Activated CD8-positive, alpha-beta memory T cell treated with anti-CD3 and anti-CD28 coated beads for 24 hours (primary cell): ENCODE measurements around the gene TUFM.
"Not testable (repeated sequence)": the region's sequence is repeated elsewhere in the genome, so short reads cannot be mapped to it uniquely, and the experiment has no call there.

ENCODE experiments used
- DNase-seq: peaks from one replicate; pipeline ENCODE4 v3.0.0-alpha.2; 2020

Gene TUFM

DNA sequence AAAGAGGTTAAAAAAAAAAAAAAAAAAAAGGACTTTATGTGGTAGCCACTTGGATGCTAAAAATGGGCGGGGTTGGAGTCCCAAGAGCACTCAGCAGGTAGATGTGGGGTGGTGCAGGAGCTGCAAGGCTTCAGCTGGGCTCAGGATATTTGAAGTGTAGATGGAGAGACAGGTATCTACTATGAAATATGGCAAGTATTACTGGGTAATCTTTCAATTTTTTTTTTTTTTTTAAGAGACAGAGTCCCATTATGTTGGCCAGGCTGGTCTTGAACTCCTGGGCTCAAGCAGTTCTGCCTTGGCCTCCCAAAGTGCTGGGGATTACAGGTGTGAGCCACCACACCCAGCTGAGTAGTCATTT, 7.6 kb downstream of the TUFM start:
- no peak for DNase-seq

DNA sequence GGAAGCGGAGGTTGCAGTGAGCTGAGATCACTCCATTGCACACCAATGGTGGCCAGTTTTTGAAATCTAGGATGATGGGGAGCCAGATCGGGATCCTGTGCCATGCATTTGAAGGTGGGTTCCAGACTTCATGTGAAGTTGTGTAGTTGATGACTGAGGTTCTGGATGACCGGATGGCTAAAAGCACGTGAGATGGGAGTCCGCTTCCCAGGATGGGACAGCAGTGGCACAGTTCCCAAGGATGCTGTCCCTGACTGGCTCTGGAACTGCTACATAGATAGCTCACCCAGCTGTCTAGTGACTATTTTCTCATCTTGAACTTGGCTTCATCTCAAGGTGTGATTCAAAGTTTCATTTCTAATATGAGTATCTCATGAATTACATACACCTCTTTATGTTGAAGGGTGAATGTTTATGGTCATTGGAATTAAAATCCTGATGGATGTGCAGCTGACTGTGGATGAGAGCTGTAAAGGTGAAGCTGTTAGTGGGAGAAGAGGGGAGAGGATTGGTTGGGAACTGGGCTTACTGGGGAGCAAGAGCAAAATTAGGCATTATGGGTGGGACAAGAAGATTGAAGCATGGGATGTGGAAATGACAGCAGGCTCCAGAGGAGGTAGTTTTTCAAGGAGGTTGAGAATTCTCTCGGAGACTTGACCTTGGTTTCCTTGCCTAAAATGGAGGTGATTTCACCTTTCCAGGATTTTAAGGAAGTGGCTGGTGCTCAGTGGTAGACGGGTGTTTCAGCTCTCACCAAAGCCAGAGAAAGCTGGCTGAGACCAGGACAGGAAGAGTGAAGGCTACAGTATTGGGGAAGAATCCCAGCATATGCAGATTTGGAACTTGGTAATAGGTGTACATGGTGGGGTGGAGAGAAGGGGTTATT, 8.2 kb downstream of the TUFM start:
- DNase-seq, result no peak

DNA sequence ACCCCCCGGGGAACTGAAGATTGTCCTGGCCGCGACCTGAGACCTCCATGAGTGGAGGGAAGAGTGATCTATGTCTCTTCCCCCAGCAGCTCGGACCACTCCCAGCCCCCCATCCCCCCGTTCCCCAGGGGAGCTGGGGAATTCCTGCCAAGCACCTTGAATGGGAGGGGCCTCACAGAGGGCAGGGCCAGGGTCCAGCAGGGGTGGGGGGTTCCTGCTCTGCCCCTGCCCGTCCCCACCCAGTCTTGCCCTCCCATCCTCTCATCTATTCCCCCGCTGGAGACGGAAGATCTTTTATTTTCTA, 9.4 kb downstream of the TUFM start:
- no peak for DNase-seq

DNA sequence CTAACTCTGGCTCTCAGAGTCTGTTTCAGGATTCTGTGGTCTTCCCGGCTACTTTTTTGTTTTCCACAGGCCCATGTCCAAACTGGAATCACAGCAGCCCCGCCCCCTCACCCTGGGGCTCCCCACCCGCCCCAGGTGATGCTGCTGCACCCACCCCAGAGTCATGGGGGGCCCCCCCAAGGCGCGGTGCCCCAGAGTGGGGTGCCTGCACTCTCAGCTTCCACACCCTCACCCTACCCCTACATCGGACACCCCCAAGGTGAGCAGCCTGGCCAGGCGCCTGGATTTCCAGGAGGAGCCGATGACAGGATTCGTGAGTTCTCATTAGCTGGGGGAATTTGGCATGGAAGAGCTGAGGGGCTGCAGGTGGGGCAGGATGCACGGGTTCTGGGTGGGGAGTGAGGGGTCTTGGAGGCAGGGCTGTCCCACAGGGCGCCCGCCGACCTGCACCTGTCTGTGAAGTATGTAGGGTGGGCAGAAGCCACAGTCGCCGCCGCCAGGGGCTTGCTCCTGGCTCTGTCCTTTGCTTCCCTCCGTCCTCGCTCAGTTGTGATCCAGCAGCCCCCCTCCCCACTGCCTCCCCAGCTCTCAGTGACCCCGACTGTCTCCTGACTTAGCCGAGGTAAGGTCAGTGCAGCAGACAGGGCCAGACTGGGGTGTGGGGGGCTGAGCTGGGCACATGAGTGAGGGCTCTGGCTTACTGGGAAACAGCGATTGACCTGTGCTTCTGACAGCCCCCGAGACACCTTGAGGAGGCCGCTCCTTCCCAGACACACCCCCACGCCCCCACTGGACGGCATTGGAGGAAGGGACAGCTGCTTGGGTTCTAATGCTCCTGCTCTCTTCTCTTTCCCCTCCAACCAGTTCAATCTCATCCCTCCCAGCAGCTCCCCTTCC, 10.0 kb downstream of the TUFM start:
- DNase-seq, result no peak

DNA sequence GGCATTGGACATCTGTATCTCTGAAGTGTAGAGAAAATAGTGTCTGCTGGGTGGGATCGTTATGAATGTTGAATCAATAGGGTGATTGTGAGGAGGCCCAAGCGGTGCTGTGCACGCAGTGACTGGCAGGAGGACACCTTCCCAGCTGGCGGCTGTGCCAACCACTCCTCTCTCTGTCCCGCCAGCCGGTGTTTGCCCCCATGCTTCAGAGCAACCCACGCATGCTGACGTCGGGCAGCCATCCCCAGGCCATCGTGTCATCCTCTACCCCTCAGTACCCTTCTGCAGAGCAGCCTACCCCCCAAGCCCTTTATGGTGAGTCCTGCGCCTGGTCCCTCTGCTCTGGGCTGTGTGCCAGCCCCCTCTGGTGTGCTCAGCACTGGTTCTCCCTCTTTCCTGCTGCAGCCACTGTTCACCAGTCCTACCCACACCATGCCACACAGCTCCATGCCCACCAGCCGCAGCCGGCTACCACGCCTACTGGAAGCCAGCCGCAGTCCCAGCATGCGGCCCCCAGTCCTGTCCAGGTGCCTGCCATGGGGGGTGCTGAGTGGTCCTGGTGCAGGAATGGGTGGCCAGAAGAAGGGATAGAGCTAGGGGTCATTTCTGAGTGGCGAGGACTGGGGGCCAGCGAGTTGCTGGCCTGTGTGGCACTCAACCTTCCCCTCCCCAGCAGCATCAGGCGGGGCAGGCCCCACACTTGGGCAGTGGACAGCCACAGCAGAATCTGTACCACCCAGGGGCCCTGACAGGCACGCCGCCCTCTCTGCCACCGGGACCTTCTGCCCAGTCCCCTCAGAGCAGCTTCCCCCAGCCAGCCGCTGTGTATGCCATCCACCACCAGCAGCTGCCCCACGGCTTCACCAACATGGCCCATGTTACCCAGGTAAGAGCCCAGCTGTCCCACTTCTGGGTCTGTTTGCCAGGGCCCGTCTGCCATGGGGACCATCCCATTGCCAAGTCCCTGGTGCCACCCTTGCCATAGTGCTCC, 11.0 kb downstream of the TUFM start:
- no peak for DNase-seq

DNA sequence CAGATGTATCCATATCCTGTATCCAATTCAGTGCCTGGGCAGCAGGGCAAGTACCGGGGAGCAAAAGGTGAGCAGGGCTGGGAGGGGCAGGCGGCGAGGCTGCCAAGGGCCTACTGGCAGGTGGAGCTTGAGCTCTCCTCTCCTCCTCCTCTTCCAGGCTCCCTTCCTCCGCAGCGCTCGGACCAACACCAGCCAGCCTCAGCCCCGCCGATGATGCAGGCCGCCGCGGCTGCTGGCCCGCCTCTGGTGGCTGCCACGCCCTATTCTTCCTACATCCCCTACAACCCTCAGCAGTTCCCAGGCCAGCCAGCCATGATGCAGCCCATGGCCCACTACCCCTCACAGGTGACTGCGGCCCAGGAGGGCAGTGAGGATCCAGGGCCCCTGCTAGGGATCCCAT, 11.8 kb downstream of the TUFM start:
- no peak for DNase-seq

DNA sequence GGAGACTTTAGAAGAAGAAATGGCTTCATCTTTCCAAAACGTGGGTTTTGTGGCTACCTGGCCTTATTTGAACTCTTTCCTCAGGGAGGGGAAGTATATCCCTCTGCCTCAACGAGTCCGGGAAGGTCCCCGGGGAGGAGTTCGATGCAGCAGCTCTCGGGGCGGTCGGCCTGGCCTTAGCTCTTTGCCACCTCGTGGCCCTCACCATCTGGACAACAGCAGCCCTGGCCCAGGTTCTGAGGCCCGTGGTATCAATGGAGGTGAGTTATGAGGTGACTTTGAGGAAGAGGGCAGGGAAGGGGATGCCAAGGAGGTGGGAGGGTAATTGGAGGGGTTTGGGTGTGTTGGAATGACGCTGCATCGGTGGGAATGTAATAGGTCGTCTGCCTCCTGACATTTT, 15.6 kb downstream of the TUFM start:
- no peak for DNase-seq

DNA sequence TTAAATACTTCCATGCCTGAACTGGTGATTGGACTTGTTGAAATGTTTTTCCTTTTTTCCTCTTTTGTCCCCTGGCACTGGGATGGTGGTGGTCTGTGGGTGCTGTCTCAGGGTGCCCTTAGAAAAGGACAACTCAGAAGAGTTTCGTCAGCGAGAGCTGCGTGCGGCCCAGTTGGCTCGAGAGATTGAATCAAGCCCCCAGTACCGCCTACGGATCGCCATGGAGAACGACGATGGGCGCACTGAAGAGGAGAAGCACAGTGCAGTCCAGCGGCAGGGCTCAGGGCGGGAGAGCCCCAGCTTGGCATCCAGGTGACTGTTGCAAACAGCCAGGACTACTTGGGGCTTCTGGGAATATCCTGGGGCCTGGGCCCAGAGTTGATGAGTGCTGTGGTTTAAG, 16.4 kb downstream of the TUFM start:
- no peak for DNase-seq

DNA sequence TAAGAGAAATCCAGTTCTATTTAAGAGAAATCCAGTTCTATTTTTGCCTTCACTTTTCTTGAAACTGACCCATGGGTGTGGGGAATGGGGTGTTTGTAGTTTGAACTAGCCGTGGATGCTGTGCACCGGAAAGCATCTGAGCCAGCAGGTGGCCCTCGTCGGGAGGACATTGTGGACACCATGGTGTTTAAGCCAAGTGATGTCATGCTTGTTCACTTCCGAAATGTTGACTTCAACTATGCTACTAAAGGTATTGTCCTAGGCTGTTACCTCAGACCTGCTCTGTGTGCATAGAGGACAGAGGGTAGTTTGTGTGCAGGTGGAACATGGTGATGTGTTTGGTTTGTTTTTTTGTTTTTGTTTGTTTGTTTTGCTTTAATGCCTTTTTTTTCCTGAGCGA, 20.0 kb downstream of the TUFM start:
- no peak for DNase-seq

DNA sequence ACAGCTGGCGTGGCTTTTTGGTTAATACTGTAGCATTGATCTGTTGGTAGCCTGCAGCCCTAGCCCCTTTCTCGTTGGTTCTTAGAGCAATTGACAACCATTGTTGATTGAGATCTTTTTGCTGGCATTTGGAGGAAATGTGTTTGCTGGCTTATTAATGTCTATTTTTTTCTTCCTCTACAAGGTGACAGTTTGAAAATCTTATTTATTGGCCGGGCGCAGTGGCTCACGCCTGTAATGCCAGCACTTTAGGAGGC, 21.5 kb downstream of the TUFM start:
- no peak for DNase-seq

DNA sequence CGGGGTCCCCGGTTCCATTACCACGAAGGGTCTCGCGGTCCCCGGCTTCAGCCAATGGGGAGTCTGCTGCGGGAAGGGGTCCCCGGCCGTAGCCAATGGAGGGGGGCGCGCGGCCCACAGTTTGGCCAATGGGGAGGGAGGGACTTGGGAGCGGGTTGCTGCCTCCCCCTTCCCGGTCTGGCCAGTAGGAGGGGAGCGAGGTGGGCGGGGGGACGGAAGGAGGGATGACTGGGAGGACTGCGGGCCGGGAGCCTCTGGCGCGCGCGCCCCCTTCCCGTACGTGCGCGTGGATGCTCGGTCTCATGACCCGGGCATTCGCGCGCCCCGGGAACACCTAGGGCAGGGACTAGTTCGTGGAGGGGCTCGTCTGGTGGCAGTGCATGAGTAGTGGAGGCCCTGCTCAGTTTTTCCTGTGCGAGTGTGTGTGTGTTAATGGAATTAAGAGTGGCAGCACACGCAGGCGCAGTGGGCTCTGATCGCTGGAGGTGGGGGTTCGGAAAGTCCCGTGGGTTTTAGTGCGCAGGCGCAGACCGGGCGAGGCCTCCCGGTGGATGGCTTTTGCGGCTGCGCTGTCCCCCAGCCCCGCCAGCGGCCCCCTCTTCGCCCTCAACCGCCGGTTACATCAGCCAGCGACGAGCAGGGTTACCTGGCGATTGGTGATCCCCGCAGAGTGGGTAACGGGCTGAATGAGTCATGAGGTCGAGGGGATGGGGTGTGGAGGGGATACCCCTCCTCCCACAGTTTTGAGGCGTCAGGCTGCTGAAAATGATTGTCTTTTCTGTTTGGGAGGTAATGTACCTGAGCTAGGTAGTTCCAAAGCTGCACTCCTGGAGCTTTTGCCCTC, 22.1 kb downstream of the TUFM start:
- peak; percentile 97 for DNase-seq

DNA sequence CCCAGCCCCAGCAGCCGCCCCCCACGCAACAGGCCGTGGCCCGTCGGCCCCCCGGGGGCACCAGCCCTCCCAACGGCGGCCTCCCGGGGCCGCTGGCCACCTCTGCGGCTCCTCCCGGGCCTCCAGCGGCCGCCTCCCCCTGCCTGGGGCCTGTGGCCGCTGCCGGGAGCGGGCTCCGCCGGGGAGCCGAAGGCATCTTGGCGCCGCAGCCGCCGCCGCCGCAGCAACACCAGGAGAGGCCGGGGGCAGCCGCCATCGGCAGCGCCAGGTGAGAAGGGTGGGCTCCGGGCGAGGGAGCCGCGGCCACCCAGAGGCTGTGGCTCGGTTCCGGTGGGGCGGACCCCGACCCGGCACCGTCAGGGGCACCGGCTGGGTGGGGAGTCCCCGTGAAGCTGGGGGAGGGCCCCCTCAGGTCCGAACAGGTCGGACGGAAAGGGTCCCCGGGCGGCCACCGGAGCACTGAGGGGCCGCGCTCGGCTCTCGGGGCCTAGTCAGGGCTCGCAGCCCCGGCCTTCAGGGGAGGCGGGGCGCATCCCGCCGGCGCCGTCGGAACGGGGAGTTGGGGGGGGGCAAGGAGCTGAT, 22.8 kb downstream of the TUFM start:
- DNase-seq, result no peak

DNA sequence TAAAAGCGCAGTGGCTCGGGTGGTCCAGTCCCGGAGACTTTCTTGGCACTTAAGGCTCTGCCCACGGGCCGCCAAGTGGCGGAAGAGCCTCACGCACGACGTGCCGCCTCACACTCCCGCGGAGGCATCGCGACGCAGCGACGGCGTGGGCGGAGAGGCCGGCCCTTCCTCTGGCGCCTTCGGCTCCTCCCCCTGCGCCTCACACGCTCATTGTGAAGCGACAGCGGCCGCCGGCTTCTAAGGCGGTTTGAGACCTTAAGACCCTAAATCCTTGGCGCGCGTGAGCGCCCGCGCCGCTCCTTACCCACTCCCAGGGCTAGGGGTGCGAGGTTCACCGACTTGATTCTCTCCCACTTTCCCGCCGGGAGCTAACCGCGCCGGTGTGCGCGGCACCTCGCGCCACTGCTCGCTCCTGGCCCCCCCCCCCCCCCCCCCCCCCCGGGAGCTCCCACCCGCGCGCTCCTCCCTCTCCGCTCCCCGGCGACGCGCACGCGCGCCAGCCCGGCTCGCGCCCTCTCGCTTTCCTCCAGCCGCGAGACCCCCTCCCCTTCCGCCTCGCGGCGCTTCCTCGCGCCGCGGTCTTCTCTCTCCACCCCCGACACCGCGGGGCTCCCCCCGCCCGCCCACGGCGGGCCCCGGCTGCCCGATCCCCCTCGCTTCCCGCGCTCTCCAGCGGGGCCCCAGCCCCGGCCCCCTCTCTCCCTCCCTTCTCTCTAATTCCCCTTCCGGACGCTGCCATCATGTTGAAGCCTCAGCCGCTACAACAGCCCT, 23.4 kb downstream of the TUFM start, which contains the start of gene ATXN2L:
Gene ATXN2L (plus strand): TSS at position 480 of the 771 bp plus-strand sequence. CDS start 261 bp downstream, at position 741.
- DNase-seq, result peak; percentile 98

DNA sequence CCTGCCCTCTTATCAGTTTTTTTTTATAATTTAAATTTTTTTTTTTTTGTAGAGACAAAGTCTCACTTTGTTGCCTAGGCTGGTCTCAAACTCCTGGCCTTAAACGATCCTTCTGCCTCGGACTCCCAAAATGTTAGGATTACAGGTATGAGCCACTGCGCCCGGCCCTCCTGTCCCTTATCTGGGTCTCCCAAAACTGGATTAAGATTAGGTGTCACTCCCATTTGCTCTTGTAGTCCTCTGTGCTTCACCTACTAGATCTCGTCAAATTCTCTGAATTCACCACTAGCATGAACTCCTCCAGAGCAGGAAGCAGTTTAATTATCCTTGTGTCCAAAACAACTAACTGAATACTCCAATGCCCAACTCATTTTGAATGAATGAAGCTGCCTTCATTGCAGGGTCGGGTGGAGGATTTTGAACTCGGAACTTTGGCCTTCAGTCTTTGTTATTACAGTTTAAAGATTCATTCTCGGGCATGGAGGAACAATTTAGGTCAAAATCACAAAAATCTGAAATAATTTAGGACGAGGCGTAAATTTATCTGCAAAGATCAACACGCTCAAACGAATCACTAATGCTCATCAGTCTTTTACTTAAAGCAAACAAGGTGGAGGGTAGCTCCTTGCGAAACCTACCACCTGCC, 24.2 kb downstream of the TUFM start:
- no peak for DNase-seq

DNA sequence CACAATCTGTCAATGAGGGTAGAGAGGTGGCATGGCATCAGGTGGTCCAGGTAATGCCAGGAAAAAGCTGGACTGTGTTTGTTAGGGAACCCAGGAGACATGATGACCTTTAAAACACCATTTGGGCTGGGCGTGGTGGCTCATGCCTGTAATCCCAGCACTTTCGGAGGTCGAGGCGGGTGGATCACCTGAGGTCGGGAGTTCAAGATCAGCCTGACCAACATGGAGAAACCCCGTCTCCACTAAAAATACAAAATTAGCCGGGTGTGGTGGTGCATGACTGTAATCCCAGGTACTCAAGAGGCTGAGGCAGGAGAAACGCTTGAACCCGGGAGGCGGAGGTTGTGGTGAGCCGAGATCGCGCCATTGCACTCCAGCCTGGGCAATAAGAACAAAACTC, 25.6 kb downstream of the TUFM start:
- DNase-seq, result not testable (repeated sequence)

DNA sequence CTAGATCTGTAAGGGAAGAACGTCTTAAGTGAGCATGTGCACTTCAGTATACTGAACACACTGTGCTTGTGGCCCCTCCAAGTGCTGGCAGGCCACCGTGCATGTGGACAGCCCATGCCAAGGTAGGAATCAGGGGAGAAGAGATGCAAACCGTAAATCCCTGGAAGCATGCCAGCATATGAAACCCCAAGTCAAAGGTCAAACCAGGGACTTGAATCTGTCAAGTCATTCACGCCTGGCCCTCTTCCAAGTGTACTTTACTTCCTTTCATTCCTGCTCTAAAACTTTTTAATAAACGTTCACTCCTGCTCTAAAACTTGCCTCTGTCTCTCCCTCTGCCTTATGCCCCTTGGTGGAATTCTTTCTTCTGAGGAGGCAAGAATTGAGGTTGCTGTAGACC, 26.1 kb downstream of the TUFM start:
- no peak for DNase-seq

DNA sequence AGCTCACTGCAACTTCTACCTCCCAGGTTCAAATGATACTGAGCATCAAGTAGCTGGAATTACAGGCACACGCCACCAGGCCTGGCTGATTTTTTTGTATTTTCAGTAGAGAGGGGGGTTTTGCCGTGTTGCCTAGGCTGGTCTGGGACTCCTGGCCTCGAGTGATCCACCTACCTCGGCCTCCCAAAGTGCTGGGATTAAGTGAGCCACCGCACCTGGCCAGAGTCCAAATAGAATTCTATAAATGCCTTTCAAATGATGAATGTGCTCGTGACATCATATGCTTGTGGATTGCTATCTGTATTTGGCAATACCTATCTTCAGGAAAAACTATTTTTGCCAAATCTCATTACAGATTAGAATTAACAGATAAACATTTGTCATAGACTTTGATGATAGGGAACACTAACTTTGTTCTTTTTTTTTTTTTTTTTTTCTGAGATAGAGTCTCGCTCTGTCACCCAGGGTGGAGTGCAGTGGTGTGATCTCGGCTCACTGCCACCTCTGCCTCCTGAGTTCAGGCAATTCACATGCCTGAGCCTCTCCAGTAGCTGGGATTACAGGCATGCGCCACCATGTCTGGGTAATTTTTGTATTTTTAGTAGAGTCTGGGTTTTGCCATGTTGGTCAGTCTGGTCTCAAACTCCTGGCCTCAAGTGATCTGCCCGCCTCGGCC, 38.6 kb downstream of the TUFM start:
- DNase-seq, result not testable (repeated sequence)

DNA sequence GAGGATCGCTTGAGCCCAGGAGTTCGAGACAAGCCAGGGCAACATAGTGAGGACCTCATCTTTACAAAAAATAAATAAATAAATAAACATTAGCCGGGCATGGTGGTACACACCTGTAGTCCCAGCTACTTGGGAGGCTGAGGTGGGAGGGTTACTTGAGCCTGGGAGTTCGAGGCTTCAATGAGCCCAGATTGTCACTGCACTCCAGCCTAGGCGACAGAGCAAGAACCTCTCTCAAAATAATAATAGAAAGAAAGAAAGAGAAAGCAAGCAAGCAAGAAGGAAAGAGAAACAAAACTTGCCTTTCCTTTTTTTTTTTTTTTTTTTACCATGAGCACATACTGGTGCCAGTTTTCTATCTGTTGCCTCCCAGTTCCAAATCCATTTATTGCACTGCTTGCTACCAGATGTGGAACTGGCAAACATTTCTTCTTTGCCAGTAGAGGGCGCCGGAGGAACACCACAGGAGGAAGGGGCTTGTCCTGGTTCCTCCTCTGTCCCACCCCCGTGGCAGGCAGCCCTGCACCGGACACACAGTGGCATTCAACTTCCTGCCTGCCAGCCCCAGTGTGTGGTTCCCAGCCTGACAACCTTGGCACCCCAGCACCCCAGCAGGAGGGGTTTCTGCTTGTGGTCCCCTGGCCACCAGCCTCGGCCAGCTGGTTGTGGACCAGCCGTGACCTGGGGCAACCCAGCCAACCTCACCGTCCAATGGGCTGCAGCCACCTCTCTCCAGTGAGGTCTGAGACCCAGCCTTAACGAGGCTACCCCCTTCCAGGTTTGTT, 43.7 kb downstream of the TUFM start:
- peak; percentile 78 for DNase-seq
